KG1 (cell line): ENCODE measurements around the gene CTXND2.
"Not testable (repeated sequence)": the region's sequence is repeated elsewhere in the genome, so short reads cannot be mapped to it uniquely, and the experiment has no call there.

Experiments
- DNase-seq: peaks from one replicate; lab custom pipeline; 2025; lab: John Stamatoyannopoulos, UW

The CTXND2 gene

GRCh38 chr1:150893336-150893913 is 6.5 kb downstream of the CTXND2 start:
- no peak for DNase-seq

DNA sequence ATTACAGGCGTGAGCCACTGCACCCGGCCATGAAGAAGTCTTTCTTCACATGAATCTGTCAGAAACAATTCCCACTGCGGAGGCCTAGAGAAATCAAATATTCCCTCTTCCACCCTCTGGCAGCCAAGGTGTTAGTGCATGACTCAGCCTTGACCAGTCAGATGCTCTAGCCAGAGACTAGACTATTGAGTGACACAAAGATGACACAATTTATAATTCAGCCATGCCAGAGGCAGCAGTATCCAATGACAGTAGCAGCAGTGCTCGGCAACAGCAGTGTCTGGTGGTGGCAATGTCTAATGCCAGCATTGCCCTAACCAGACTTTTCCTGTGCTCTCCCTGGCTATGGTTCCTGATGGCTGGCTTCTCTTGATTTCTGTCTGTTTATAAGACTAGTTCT is 8.7 kb downstream of the CTXND2 start:
- no peak for DNase-seq

DNA sequence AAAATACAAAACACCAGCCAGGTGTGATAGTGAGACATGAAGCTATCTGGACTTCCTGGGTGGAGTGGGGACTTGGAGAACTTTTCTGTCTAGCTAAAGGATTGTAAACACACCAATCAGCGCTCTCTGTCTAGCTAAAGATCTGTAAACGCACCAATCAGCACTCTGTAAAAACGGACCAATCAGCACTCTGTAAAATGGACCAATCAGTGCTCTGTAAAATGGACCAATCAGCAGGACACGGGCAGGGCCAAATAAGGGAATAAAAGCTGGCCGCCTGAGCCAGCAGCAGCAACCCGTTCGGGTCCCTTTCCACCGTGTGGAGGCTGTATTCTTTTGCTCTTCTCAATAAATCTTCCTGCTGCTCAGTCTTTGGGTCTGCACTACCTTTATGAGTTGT is 12.9 kb downstream of the CTXND2 start:
- not testable (repeated sequence) for DNase-seq

- no peak for DNase-seq
These were observed 15.4 kb downstream of the CTXND2 start for GRCh38 chr1:150902346-150902745.

- DNase-seq = no peak
These were observed 15.8 kb downstream of the CTXND2 start for GRCh38 chr1:150902751-150903150.

GRCh38 chr1:150905301-150905700 is 18.4 kb downstream of the CTXND2 start:
- no peak for DNase-seq

DNA sequence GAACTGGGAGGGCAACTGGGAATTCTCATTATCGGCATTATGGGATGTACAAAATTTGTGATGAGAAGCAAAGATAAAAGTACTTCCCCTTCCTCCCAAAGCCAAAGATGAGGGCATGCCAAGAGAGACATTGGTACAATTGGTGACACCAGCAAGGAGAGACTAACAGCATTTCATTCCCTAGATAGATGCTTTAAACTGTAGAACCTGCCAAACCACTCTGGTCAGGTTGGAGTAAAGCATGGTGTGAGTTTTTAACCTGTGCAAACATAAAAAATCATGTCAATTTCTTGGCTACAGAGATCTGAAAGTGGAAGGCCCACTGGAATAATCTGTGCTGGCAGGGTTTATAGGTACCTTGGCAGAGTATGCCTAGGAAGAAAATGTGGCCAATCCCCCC is 19.4 kb downstream of the CTXND2 start:
- DNase-seq = no peak

GRCh38 chr1:150906813-150907212 is 19.9 kb downstream of the CTXND2 start:
- no peak for DNase-seq

- no peak for DNase-seq
These were observed 22.7 kb downstream of the CTXND2 start for GRCh38 chr1:150909585-150910180.

- DNase-seq = no peak
These were observed 25.7 kb downstream of the CTXND2 start for GRCh38 chr1:150912623-150913022.

DNA sequence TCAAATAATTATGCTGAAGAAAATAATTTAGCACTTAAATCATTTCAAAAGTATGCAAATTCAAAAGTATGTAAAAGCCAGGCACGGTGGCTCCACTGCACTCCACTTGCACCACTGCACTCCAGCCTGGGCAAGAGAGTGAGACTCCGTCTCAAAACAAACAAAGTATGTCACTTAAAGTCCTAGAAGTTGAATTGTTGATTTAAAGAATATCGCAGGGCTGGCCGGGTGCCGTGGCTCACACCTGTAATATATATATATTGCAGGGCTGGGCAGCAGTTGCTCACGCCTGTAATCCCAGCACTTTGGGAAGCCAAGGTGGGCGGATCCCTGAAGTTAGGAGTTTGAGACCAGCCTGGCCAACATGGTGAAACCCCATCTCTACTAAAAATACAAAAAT is 30.5 kb downstream of the CTXND2 start:
- no peak for DNase-seq

DNA sequence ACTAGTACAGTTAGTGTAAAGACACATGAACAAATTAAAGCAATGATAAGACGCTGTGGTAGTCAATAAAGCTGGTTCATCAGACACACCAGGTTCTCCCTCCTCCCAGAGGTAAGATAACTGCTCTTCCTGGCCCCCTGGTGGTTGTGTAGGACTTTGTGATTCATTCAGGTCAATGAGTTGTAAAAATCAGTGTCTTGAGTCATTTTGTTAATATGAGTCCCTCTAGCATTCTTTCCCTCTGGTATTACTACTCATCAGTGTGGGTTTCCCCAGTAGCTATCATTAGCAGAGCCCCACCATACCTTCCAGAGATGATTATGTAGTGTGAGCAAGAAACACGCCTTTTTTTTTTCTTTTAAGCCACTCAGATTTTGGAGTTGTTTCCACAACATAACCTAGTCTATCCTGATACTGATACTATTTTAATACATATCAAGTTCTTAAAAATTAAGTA is 35.6 kb downstream of the CTXND2 start:
- peak; percentile 44 for DNase-seq

DNA sequence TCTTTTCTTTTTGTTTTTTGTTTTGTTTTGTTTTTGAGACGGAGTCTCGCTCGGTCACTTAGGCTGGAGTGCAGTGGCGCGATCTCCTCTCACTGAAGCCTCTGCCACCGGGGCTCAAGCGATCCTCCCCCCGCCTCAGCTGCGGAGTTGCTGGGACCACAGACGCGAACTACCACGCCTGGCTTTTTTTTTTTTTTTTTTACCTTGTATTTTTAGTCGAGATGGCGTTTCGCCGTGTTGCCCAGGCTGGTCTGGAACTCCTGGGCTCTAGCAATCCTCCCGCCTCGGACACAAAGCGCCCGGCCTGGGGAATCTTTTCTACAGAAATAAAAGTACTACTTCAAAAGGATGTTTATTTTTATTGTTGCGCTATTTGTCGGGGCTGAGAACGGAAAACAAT is 38.1 kb downstream of the CTXND2 start:
- DNase-seq = no peak

DNA sequence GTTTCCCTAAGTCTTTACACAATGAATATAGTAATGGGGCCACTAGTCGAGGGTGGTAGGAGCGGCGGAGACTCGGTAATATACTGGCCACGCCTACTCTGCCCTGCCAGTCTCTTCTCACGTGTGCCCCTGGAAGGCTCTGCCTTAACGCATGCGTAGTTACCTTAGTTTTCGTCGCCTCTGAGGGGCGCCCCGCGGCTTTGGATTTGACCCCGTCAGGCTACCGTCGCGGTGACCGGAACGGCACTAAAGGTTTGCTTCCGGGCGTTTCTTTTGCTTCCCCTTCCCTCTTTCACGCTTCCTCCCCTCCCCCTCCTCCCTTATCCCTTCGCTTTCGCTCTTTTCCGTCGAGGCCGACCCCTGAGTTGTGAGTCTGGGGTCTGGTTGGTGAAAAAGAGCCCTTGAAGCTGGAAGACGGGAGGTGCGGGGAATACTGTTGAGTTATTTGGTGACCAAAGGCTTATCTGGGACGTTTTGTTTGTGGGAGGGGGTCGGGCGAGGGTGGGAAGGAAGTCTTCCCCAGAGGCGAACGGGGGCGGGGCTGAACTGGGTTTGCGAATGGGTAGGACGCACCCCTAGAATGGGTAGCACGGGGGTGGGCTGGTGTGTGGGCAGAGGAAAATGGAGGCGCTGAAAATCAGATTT is 39.3 kb downstream of the CTXND2 start, which contains the start of gene SETDB1:
Gene SETDB1 (plus strand): TSS at position 267 of the 645 bp plus-strand sequence. CDS start 1,352 bp downstream, outside the sequence.
- peak; percentile 92 for DNase-seq

DNA sequence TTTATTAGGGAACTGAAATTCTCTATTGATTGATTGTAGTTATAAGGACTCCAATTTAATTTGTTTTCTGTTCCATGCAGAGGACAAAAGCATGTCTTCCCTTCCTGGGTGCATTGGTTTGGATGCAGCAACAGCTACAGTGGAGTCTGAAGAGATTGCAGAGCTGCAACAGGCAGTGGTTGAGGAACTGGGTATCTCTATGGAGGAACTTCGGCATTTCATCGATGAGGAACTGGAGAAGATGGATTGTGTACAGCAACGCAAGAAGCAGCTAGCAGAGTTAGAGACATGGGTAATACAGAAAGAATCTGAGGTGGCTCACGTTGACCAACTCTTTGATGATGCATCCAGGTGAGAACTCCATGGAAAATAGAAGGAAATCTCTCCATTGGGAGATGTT is 40.7 kb downstream of the CTXND2 start:
- DNase-seq = no peak

- no peak for DNase-seq
These were observed 41.4 kb downstream of the CTXND2 start for GRCh38 chr1:150928286-150928685.

DNA sequence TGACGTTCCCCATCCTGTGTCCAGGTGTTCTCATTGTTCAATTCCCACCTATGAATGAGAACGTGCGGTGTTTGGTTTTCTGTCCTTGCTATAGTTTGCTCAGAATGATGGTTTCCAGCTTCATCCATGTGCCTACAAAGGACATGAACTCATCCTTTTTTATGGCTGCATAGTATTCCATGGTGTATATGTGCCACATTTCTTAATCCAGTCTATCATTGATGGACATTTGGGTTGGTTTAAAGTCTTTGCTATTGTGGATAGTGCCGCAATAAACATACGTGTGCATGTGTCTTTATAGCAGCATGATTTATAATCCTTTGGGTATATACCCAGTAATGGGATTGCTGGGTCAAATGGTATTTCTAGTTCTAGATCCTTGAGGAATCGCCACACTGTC is 41.8 kb downstream of the CTXND2 start:
- DNase-seq = not testable (repeated sequence)

- DNase-seq = no peak
These were observed 44.8 kb downstream of the CTXND2 start for GRCh38 chr1:150931773-150932172.

GRCh38 chr1:150944856-150945255 is 57.9 kb downstream of the CTXND2 start:
- DNase-seq = no peak

DNA sequence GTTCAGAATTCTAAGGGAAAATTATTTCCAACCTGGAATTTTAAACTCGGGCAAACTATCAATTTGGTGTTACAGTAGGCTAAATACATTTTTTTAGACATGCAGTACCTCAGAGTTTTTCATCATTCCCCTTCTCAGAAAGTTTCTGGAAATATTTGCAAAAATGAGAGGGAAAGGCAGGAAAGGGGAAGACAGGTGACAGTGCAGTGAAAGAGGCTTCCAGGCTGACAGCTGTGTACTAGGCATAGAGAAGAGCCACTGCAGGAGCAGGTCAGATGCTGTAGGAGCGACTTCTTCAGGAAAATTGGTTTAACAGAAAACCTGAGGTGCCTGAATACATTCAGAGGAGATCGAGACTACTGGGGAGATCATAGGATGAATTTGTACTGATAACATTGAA is 67.8 kb downstream of the CTXND2 start:
- no peak for DNase-seq

- DNase-seq = no peak
These were observed 68.3 kb downstream of the CTXND2 start for GRCh38 chr1:150955280-150955679.

- no peak for DNase-seq
These were observed 70.7 kb downstream of the CTXND2 start for GRCh38 chr1:150957666-150958065.

GRCh38 chr1:150960646-150961045 is 73.7 kb downstream of the CTXND2 start:
- DNase-seq = no peak
